H9 (cell line): ENCODE measurements around the gene CCR5. TPM values are rescaled to one million over a fixed set of nuclear protein-coding genes. Genes with fewer than 3 reads are reported as not detected.

Source experiments
- DNase-seq: peaks from one replicate; pipeline ENCODE4 v3.0.0-alpha.2; 2017
- H2AFZ ChIP-seq: one replicate; pipeline ENCODE4 v1.6.1; 2013; ENCODE audit warnings: mild to moderate bottlenecking, low read length, control low read depth, moderate library complexity
- H2AK5ac ChIP-seq: 2 replicates; pipeline ENCODE4 v1.6.1; 2013; ENCODE audit warnings: low read length, control low read depth, mixed read lengths; ENCODE audit not compliant: insufficient read length
- H2BK120ac ChIP-seq: one replicate; pipeline ENCODE4 v1.6.1; 2013; ENCODE audit warnings: low read depth, mild to moderate bottlenecking, low read length, control low read depth, inconsistent platforms; ENCODE audit not compliant: poor library complexity, severe bottlenecking
- H2BK12ac ChIP-seq: 2 replicates; pipeline ENCODE4 v1.6.1; 2013; ENCODE audit warnings: low read length, control low read depth, mixed read lengths, low read depth; ENCODE audit not compliant: insufficient read length
- H2BK15ac ChIP-seq: 2 replicates; pipeline ENCODE4 v1.6.1; 2013; ENCODE audit warnings: low read depth, low read length, control low read depth
- H2BK20ac ChIP-seq: one replicate; pipeline ENCODE4 v1.6.1; 2013; ENCODE audit warnings: low read depth, mild to moderate bottlenecking, low read length, control low read depth, inconsistent platforms; ENCODE audit not compliant: poor library complexity, severe bottlenecking
- H2BK5ac ChIP-seq: 2 replicates; pipeline ENCODE4 v1.6.1; 2013; ENCODE audit warnings: low read length, control low read depth, mixed read lengths; ENCODE audit not compliant: insufficient read length
- H3K14ac ChIP-seq: 2 replicates; pipeline ENCODE4 v1.6.1; 2013; ENCODE audit warnings: low read length, control low read depth; ENCODE audit not compliant: insufficient read depth
- H3K18ac ChIP-seq: 2 replicates; pipeline ENCODE4 v1.6.1; 2013; ENCODE audit warnings: low read depth, mild to moderate bottlenecking, mixed read lengths, low read length, control low read depth; ENCODE audit not compliant: insufficient read length
- H3K23ac ChIP-seq: 2 replicates; pipeline ENCODE4 v1.6.1; 2013; ENCODE audit warnings: low read length, control low read depth, mixed read lengths, low read depth; ENCODE audit not compliant: insufficient read length
- H3K23me2 ChIP-seq: 2 replicates; pipeline ENCODE4 v1.6.1; 2013; ENCODE audit warnings: low read depth, mild to moderate bottlenecking, mixed read lengths, low read length, control low read depth; ENCODE audit not compliant: insufficient read length, poor library complexity, severe bottlenecking
- H3K27ac ChIP-seq: 2 replicates; pipeline ENCODE4 v1.5.1; 2013; ENCODE audit warnings: low read length, control low read depth, mixed read lengths, low read depth; ENCODE audit not compliant: insufficient read length
- H3K27me3 ChIP-seq: 2 replicates; pipeline ENCODE4 v1.6.1; 2013; ENCODE audit warnings: low read length, control low read depth, inconsistent platforms; ENCODE audit not compliant: insufficient read depth
- H3K4ac ChIP-seq: 2 replicates; pipeline ENCODE4 v1.6.1; 2013; ENCODE audit warnings: low read depth, mild to moderate bottlenecking, control low read depth, inconsistent platforms, low read length, moderate library complexity
- H3K4me1 ChIP-seq: 2 replicates; pipeline ENCODE4 v1.6.1; 2013; ENCODE audit warnings: low read length, control low read depth, inconsistent platforms; ENCODE audit not compliant: insufficient read depth
- H3K4me2 ChIP-seq: 2 replicates; pipeline ENCODE4 v1.6.1; 2013; ENCODE audit warnings: low read length, control low read depth, mixed read lengths; ENCODE audit not compliant: insufficient read length, insufficient read depth
- H3K56ac ChIP-seq: 2 replicates; pipeline ENCODE4 v1.6.1; 2013; ENCODE audit warnings: low read depth, mild to moderate bottlenecking, mixed read lengths, low read length, control low read depth; ENCODE audit not compliant: insufficient read length
- H3K79me1 ChIP-seq: 2 replicates; pipeline ENCODE4 v1.6.1; 2013; ENCODE audit warnings: low read depth, mild to moderate bottlenecking, moderate library complexity, low read length, control low read depth, inconsistent platforms; ENCODE audit not compliant: insufficient read depth, poor library complexity, severe bottlenecking
- H3K79me2 ChIP-seq: 2 replicates; pipeline ENCODE4 v1.6.1; 2013; ENCODE audit warnings: low read length, control low read depth, inconsistent platforms; ENCODE audit not compliant: insufficient read depth
- H3K9ac ChIP-seq: 2 replicates; pipeline ENCODE4 v1.6.1; 2013; ENCODE audit warnings: low read length, control low read depth, mixed read lengths; ENCODE audit not compliant: insufficient read length; ENCODE audit errors: extremely low read depth
- H3K9me3 ChIP-seq: one replicate; pipeline ENCODE4 v1.6.1; 2013; ENCODE audit warnings: low read depth, low read length, inconsistent platforms; ENCODE audit not compliant: control insufficient read depth
- H3T11ph ChIP-seq: one replicate; pipeline ENCODE4 v1.6.1; 2013; ENCODE audit warnings: mild to moderate bottlenecking, low read length, control low read depth, inconsistent platforms
- H4K20me1 ChIP-seq: one replicate; pipeline ENCODE4 v1.6.1; 2013; ENCODE audit not compliant: control insufficient read depth, insufficient read length, insufficient read depth
- H4K5ac ChIP-seq: 2 replicates; pipeline ENCODE4 v1.6.1; 2013; ENCODE audit warnings: low read depth, mild to moderate bottlenecking, mixed read lengths, low read length, control low read depth; ENCODE audit not compliant: insufficient read length
- H4K8ac ChIP-seq: replicated peaks from 2 replicates; pipeline ENCODE4 v1.6.1; 2013; ENCODE audit warnings: low read length, control low read depth, mixed read lengths, low read depth; ENCODE audit not compliant: insufficient read length
- H4K91ac ChIP-seq: 2 replicates; pipeline ENCODE4 v1.6.1; 2013; ENCODE audit warnings: low read depth, mild to moderate bottlenecking, moderate library complexity, mixed read lengths, low read length, control low read depth; ENCODE audit not compliant: insufficient read length
- H3K27ac Mint-ChIP-seq, 3 experiments: 2 replicates in 2 of 3; 3 replicates in 1 of 3; pipeline ENCODE4 v1.8.0; 2020 to 2021; ENCODE audit warnings: mixed read lengths in 3 of 3, mild to moderate bottlenecking in 1 of 3, moderate library complexity in 1 of 3
- H3K27me3 Mint-ChIP-seq: 2 replicates; pipeline ENCODE4 v1.8.0; 2021; ENCODE audit warnings: low read depth, mild to moderate bottlenecking, moderate library complexity, mixed read lengths
- H3K36me3 Mint-ChIP-seq, 3 experiments: 2 replicates in 2 of 3; 3 replicates in 1 of 3; pipeline ENCODE4 v1.8.0; 2020 to 2021; ENCODE audit warnings: low read depth in 3 of 3, mixed read lengths in 3 of 3; ENCODE audit not compliant: insufficient read depth in 1 of 3
- H3K4me1 Mint-ChIP-seq, 2 experiments: 2 replicates each; pipeline ENCODE4 v1.8.0; 2020; ENCODE audit warnings: mixed read lengths in 2 of 2
- H3K4me3 Mint-ChIP-seq, 2 experiments: 2 replicates in 1 of 2; 3 replicates in 1 of 2; pipeline ENCODE4 v1.8.0; 2020 to 2021; ENCODE audit warnings: mild to moderate bottlenecking in 2 of 2, mixed read lengths in 2 of 2, moderate library complexity in 1 of 2
- H3K9me3 Mint-ChIP-seq, 2 experiments: 2 replicates in 1 of 2; 3 replicates in 1 of 2; pipeline ENCODE4 v1.8.0; 2020; ENCODE audit warnings: mild to moderate bottlenecking in 2 of 2, mixed read lengths in 2 of 2, moderate library complexity in 1 of 2
- CTCF ChIP-seq: fragments of 200-600 bp; sonication (generic); conservative IDR thresholded peaks from 3 replicates; pipeline ENCODE4 v1.8.0; 2021; ENCODE audit warnings: antibody characterized with exemption, mild to moderate bottlenecking
- WGBS: extraction: QIAGEN DNeasy Blood & Tissue Kit; methylation state at CpG from one replicate; pipeline ENCODE4 v1.1.7; 2013; ENCODE audit warnings: missing lambda C conversion rate, low lambda C conversion rate, mixed read lengths; ENCODE audit not compliant: insufficient read length; ENCODE audit errors: extremely low coverage; 5-methylcytosine and 5-hydroxymethylcytosine counted together
- total RNA-seq: library from RNA; stranded (reverse); gene quantifications from 2 replicates; pipeline ENCODE4 v1.2.1, GENCODE V29; 2021

The CCR5 gene
- total RNA-seq, 1 experiment from 2014 or later = not detected

GRCh38 chr3:46374755-46375154 is 4.0 kb downstream of the CCR5 start:
- H3K4ac ChIP-seq = no peak overlapping the region

More at GRCh38 chr3:46374755-46375154, 4.0 kb downstream of the CCR5 start:
- Histone ChIP-seq H2BK120ac (no peak overlapping the region), H2BK12ac (no peak overlapping the region), H2AFZ (no peak overlapping the region), H3K79me1 (no peaks in the 10 kb centered on the region), H3K4me1 (peaks cover 4% of the 10 kb centered on the region), H3K27me3 (no peaks in the 10 kb centered on the region), H2BK20ac (no peak overlapping the region), H4K8ac (no peak overlapping the region), H3K27ac (no peak overlapping the region), H3K23me2 (peaks cover 2% of the 10 kb centered on the region), H3K79me2 (no peaks in the 10 kb centered on the region), H4K20me1 (no peaks in the 10 kb centered on the region), H4K91ac (no peak overlapping the region), H3K23ac (no peak overlapping the region), H3K18ac (no peak overlapping the region), H2BK15ac (no peak overlapping the region), H3K4me2 (no peak overlapping the region), H3T11ph (no peak overlapping the region), H3K9ac (no peak overlapping the region), H3K9me3 (no peaks in the 10 kb centered on the region), H2AK5ac (peak overlapping the region; percentile 80), H3K56ac (no peak overlapping the region), H4K5ac (peak overlapping the region; percentile 51), H2BK5ac (no peak overlapping the region), H3K14ac (peak overlapping the region; percentile 20; the same call in 1 of the 2 replicates)
- H3K4me1 Mint-ChIP-seq = peaks cover 10 to 13% of the 10 kb centered on the region in 2 experiments
- no peaks in the 10 kb centered on the region for H3K9me3 Mint-ChIP-seq
- peaks cover 20% of the 10 kb centered on the region for H3K27me3 Mint-ChIP-seq
- H3K36me3 Mint-ChIP-seq = no peaks in the 10 kb centered on the region
- no peak for TF ChIP-seq CTCF
- H3K4me3 Mint-ChIP-seq = no peak overlapping the region
- no CpG with 5 or more reads among the region's 3 CpGs for WGBS
- H3K27ac Mint-ChIP-seq = no peak overlapping the region
- DNase-seq = no peak
